DOHH2 (cell line): ENCODE measurements around the gene PRMT2.

ENCODE experiments used
- H3F3A ChIP-seq: fragments of 200-600 bp; sonication (generic), shearing (Covaris generic); 2 replicates; pipeline ENCODE4 v1.6.0; 2016; ENCODE audit warnings: antibody characterized with exemption, mild to moderate bottlenecking; ENCODE audit not compliant: control insufficient read depth, insufficient read depth
- H3K27ac ChIP-seq: fragments of 200-600 bp; sonication (generic); 2 replicates; pipeline ENCODE4 v1.5.1; 2014; ENCODE audit warnings: low read depth, mild to moderate bottlenecking, low read length, moderate library complexity
- H3K27me3 ChIP-seq: fragments of 200-600 bp; sonication (generic); 2 replicates; pipeline ENCODE4 v1.6.1; 2014; ENCODE audit warnings: mild to moderate bottlenecking, low read length, mixed read lengths; ENCODE audit not compliant: control insufficient read depth
- H3K36me3 ChIP-seq: fragments of 200-600 bp; sonication (generic); 2 replicates; pipeline ENCODE4 v1.6.1; 2014; ENCODE audit warnings: mild to moderate bottlenecking, low read length, moderate library complexity, mixed read lengths; ENCODE audit not compliant: control insufficient read depth
- H3K4me1 ChIP-seq: fragments of 200-600 bp; sonication (generic); 2 replicates; pipeline ENCODE4 v1.6.1; 2014; ENCODE audit warnings: mild to moderate bottlenecking, low read length, mixed read lengths; ENCODE audit not compliant: control insufficient read depth
- H3K4me2 ChIP-seq: fragments of 200-600 bp; sonication (generic); 2 replicates; pipeline ENCODE4 v1.6.0; 2014; ENCODE audit warnings: mild to moderate bottlenecking, low read length, moderate library complexity
- H3K4me3 ChIP-seq: fragments of 200-600 bp; sonication (generic); 2 replicates; pipeline ENCODE4 v1.5.1; 2014; ENCODE audit warnings: mild to moderate bottlenecking, low read length, mixed read lengths
- H3K79me2 ChIP-seq: fragments of 200-600 bp; sonication (generic); 2 replicates; pipeline ENCODE4 v1.6.1; 2014; ENCODE audit warnings: mild to moderate bottlenecking, low read length, mixed read lengths; ENCODE audit not compliant: control insufficient read depth
- H3K9me2 ChIP-seq: fragments of 200-600 bp; sonication (generic); replicated peaks from 2 replicates; pipeline ENCODE4 v1.6.1; 2014; ENCODE audit warnings: mild to moderate bottlenecking, low read length, mixed read lengths; ENCODE audit not compliant: control insufficient read depth
- H3K9me3 ChIP-seq: fragments of 200-600 bp; sonication (generic); 2 replicates; pipeline ENCODE4 v1.6.1; 2014; ENCODE audit warnings: antibody characterized with exemption, low read length, mixed read lengths; ENCODE audit not compliant: control insufficient read depth, insufficient read depth
- H4K20me1 ChIP-seq: fragments of 200-600 bp; sonication (generic); 2 replicates; pipeline ENCODE4 v1.6.0; 2014; ENCODE audit warnings: low read depth, mild to moderate bottlenecking, antibody characterized with exemption, low read length, moderate library complexity; ENCODE audit not compliant: control insufficient read depth, insufficient read depth
- CTCF ChIP-seq: fragments of 200-600 bp; sonication (generic); IDR thresholded peaks from one replicate; pipeline ENCODE4 v1.5.1; 2014; ENCODE audit warnings: antibody characterized with exemption, mild to moderate bottlenecking, low read depth, low read length; ENCODE audit not compliant: poor library complexity, severe bottlenecking
- EZH2phosphoT487 ChIP-seq: fragments of 200-600 bp; sonication (generic); IDR thresholded peaks from 2 replicates; pipeline ENCODE4 v1.6.1; 2017; ENCODE audit warnings: borderline replicate concordance, mild to moderate bottlenecking, antibody characterized with exemption, low read length, moderate library complexity, mixed read lengths

PRMT2 gene

GRCh38 chr21:46610018-46610701 lies 25.3 kb upstream of the PRMT2 start:
- Histone ChIP-seq H3F3A (no peaks in the 10 kb centered on the region), H3K27ac (no peak overlapping the region), H4K20me1 (no peaks in the 10 kb centered on the region), H3K27me3 (peaks cover 4% of the 10 kb centered on the region; the same call in 1 of the 2 replicates), H3K9me3 (no peaks in the 10 kb centered on the region), H3K4me2 (no peak overlapping the region), H3K9me2 (no peaks in the 10 kb centered on the region), H3K4me1 (no peaks in the 10 kb centered on the region), H3K4me3 (no peak overlapping the region), H3K36me3 (no peaks in the 10 kb centered on the region), H3K79me2 (no peaks in the 10 kb centered on the region)
- no peak for TF ChIP-seq CTCF
- TF ChIP-seq EZH2phosphoT487 = no peak

DNA sequence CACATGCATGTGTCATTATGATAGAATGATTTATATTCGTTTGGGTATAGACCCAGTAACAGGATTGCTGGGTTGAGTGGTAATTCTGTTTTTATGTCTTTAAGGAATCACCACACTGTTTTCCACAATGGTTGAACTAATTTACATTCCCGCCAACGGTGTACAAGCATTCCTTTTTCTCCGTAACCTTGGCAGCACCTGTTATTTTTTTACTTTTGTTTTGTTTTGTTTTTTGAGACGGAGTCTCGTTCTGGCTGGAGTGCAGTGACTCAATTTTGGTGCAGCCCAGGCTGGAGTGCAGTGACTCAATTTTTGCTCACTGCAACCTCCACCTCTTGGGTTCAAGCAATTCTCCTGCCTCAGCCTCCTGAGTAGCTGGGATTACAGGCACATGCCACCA lies 22.1 kb upstream of the PRMT2 start:
- H3K79me2 ChIP-seq = no peaks in the 10 kb centered on the region
- no peaks in the 10 kb centered on the region for H3K9me2 ChIP-seq
- 0 out of 2 replicates have a peak, but pooled peaks cover 4% of the 10 kb centered on the region for H3K27me3 ChIP-seq
- TF ChIP-seq CTCF = no peak
- TF ChIP-seq EZH2phosphoT487 = no peak
- no peaks in the 10 kb centered on the region for H3K36me3 ChIP-seq
- no peak overlapping the region for H3K4me2 ChIP-seq
- no peak overlapping the region for H3K27ac ChIP-seq
- H3K4me3 ChIP-seq = no peak overlapping the region
- H3K4me1 ChIP-seq = no peaks in the 10 kb centered on the region
- H4K20me1 ChIP-seq = no peaks in the 10 kb centered on the region
- no peaks in the 10 kb centered on the region for H3F3A ChIP-seq
- H3K9me3 ChIP-seq = no peaks in the 10 kb centered on the region

- Histone ChIP-seq H4K20me1 (no peaks in the 10 kb centered on the region), H3K4me3 (no peak overlapping the region), H3F3A (no peaks in the 10 kb centered on the region), H3K9me3 (no peaks in the 10 kb centered on the region), H3K27ac (no peak overlapping the region), H3K79me2 (no peaks in the 10 kb centered on the region), H3K9me2 (no peaks in the 10 kb centered on the region), H3K27me3 (no peaks in the 10 kb centered on the region), H3K4me1 (no peaks in the 10 kb centered on the region), H3K4me2 (no peak overlapping the region), H3K36me3 (no peaks in the 10 kb centered on the region)
- TF ChIP-seq EZH2phosphoT487 (no peak), CTCF (no peak)
These were observed 19.4 kb upstream of the PRMT2 start for GRCh38 chr21:46616050-46616449.
